Jurkat, Clone E6-1 (cell line): ENCODE results near the gene FH. TPM values are rescaled to one million over a fixed set of nuclear protein-coding genes. Genes with fewer than 3 reads are reported as not detected.

ENCODE experiments used
- DNase-seq: peaks from one replicate; pipeline ENCODE4 v3.0.0-alpha.2; 2011; ENCODE audit warnings: low read depth, low spot score
- H3K4me3 ChIP-seq: 2 replicates; pipeline ENCODE4 v1.5.1; 2011; ENCODE audit warnings: mild to moderate bottlenecking, low read length, control low read depth, moderate library complexity
- polyA plus RNA-seq: library from polyadenylated mRNA; unstranded; fragments of >200 nt; gene quantifications from one replicate; pipeline ENCODE4 v1.2.1, GENCODE V29; 2012; ENCODE audit warnings: missing spikeins; ENCODE audit not compliant: insufficient read length, insufficient read depth

Gene FH
- 157 TPM for polyA plus RNA-seq

- H3K4me3 ChIP-seq: peak within 1 kb of the TSS; percentile 80
- DNase-seq: peak; percentile 97
Observed at GRCh38 chr1:241519308-241520079, at the start of gene FH. Gene FH (minus strand): TSS chr1:241519755. CDS start chr1:241519722, 33 bp downstream.

- no peak for DNase-seq
- H3K4me3 ChIP-seq: no peak overlapping the region
Observed at GRCh38 chr1:241560849-241561187, 41.3 kb upstream of the FH start.

- no peak overlapping the region for H3K4me3 ChIP-seq
- DNase-seq: no peak
Observed at GRCh38 chr1:241560146-241560848, 40.7 kb upstream of the FH start.

GRCh38 chr1:241557551-241558193 lies 38.1 kb upstream of the FH start:
- DNase-seq: no peak
- H3K4me3 ChIP-seq: no peak overlapping the region

DNA sequence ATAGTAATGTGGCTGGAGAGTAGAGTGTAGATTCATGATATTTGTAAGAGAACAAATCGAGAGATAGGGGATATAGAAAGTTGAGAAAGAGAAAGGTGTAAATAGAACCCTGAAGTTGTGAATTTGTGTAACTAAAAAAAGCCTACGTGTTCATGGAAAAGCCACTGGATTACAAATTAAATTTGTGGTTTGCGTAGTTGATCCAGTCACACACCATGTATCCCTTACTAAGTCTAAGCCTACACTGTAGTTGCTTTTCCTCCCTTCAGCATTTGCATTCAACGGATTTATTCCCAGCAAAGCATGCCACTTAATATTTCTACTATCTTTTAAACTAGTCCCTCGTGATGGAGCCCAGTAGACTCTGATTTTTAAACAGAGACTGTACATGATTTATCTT lies 37.5 kb upstream of the FH start:
- no peak for DNase-seq
- H3K4me3 ChIP-seq: no peak overlapping the region

- DNase-seq: no peak
- H3K4me3 ChIP-seq: no peak overlapping the region
Observed at GRCh38 chr1:241555526-241555925, 36.0 kb upstream of the FH start.

GRCh38 chr1:241553886-241554592 lies 34.5 kb upstream of the FH start:
- no peak overlapping the region for H3K4me3 ChIP-seq
- no peak for DNase-seq

DNA sequence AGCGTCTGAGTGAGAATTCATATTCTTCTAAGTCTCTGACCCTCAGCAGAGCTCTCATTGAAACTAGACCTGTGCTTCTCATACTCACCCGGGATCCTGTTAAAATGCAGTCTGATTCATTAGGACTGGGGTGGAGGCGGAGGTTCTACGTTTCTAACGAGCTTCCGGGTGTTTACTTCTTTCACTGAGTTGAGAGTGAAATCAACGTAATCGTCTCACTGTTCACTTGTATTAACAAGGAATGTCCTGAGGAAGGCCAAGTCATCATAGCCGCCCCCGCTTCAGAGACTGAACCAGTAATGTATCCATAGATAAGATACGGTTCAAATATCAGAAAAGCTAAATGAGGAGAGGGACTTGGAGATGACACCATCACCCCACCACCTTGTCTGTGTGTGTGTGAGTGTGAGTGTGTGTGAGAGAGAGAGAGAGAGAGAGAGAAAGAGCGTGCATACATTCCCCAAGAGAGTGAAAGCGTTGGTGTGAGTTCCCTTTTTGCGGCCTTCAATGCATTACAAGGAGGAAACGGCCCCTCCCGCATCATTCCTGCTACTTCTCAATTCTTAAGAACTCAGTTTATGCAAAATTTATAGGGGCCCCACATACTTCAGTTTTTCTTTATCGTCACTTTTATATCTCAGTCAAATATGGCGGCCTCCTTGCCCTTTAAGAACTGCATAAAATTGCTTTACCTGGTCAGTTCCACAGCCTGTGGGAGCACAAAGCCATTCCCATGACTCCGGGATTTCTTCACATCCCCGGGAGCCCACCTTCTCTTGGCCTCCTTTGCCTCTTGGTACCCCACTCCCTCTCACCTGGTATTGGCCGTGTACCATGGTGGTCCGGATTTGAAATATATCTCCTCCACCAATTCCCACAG lies 32.4 kb upstream of the FH start:
- DNase-seq: no peak
- no peak overlapping the region for H3K4me3 ChIP-seq

- DNase-seq: no peak
- no peak overlapping the region for H3K4me3 ChIP-seq
Observed at GRCh38 chr1:241550318-241550717, 30.8 kb upstream of the FH start.

- H3K4me3 ChIP-seq: no peak overlapping the region
- no peak for DNase-seq
Observed at GRCh38 chr1:241548008-241548407, 28.5 kb upstream of the FH start.

DNA sequence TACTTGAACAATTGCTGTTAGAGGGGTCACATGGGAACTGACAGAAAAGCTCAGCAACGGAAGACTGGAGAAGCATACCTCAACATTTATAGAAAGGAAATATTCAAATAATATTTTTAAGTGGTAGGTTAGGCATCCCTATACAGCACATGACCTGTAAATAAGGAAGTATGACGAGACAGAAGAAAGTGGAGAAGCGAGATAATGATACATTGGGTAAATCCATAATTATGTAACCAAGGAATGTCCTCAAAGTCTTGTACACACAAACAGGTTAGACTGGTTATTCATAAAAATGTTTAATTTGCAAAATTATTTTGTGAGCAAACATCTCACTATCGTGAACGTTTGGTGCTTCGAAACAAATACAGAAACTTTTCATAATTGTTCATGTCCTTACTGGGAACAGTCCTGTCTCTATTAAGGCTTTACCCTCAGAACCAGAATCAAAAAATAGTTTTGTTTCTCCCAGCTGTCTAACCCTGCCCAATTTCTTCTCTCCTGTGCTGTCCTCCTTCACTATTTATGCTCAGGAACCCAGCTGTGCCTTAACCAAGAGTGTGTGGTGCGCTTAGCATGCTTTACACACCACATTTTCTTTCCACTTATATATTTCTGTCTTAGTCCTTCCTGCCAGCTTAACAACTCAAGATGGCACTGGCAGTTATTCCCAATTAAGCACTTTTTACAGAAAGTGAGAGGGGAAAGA lies 22.8 kb upstream of the FH start:
- no peak for DNase-seq
- H3K4me3 ChIP-seq: no peak overlapping the region

DNA sequence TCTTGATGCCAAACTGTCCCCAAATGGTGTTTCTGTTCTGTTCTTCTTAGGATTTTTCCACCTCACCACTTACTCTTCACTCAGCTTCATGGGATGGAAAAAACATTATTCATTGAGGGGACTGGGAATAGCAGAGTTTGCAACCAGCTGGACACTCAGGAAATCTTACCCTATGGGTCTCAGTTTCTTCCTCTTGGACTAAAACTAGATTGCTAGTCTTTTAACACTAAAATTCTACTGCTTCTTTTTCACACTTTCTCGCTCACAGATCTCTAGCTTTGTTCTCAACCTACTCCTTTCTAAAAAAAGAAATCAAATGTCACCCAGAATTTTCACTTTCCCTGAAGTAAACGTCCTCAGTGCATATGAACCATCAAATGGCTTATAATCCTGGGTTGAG lies 17.4 kb upstream of the FH start:
- no peak overlapping the region for H3K4me3 ChIP-seq
- no peak for DNase-seq

DNA sequence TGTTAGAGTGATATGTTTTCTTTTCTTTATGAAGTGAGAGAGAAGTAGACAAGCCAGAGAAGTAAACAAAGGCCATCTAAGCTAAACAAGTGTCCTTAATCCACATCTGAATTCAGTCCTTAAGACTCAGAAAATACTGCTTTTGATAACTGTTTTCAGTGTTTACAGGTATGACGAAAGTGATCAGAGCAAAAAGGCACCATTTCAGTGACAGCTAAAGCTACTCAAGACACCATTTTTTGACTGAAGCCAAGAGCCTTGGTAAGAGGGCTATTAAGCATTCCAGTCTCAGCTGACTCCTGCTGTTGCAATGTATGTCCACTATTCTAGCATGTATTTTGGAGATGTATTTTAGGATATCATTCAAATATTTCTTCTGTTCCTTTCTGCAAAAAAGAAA lies 16.7 kb upstream of the FH start:
- DNase-seq: no peak
- H3K4me3 ChIP-seq: no peak overlapping the region

GRCh38 chr1:241533326-241534115 lies 14.0 kb upstream of the FH start:
- no peak overlapping the region for H3K4me3 ChIP-seq
- no peak for DNase-seq

DNA sequence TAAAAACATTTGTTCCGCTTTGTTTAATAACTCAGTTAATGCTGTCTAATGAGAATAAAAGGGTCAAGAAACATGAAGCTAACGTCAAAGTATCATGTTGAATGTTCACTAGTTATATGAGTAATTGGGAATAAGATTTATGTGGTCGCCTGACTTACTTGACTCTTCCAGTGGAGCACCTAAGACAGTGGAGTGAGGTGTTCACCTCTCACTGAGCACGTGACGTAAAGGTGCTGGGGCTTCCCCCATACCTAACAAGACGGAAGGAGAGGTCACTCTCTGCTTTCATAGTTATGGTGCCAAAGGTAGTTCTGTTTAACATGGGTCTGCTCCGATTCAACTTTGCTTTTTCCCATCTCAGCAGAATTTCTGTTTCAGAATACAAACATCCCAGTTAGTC lies 13.3 kb upstream of the FH start:
- DNase-seq: no peak
- no peak overlapping the region for H3K4me3 ChIP-seq

- H3K4me3 ChIP-seq: peak within 1 kb of the TSS; percentile 56
- no peak for DNase-seq
Observed at GRCh38 chr1:241532162-241532531, 12.6 kb upstream of the FH start, which contains the start of gene KMO. Gene KMO (plus strand): TSS chr1:241532378. CDS start chr1:241532445, 67 bp downstream.
